GM12864 (cell line): ENCODE measurements around the gene USP16.

ENCODE experiments used
- DNase-seq: peaks from one replicate; pipeline ENCODE4 v3.0.0-alpha.2; 2011; ENCODE audit warnings: low read depth
- H3K4me3 ChIP-seq: 2 replicates; pipeline ENCODE4 v1.5.1; 2011; ENCODE audit warnings: mild to moderate bottlenecking, low read depth, low read length, control low read depth
- CTCF ChIP-seq: IDR thresholded peaks from 2 replicates; pipeline ENCODE4 v1.5.1; 2011; ENCODE audit warnings: low read depth, mild to moderate bottlenecking, moderate library complexity, low read length, control low read depth, inconsistent platforms; ENCODE audit errors: missing control alignments

USP16 gene

GRCh38 chr21:29033871-29034270 lies 9.4 kb downstream of the USP16 start:
- H3K4me3 ChIP-seq = no peak overlapping the region
- TF ChIP-seq CTCF = no peak
- DNase-seq = no peak

- DNase-seq = no peak
- no peak overlapping the region for H3K4me3 ChIP-seq
- TF ChIP-seq CTCF = no peak
Observed at GRCh38 chr21:29034678-29035077, 10.2 kb downstream of the USP16 start.

GRCh38 chr21:29052224-29052623 lies 27.8 kb downstream of the USP16 start:
- no peak for DNase-seq
- H3K4me3 ChIP-seq = no peak overlapping the region
- no peak for TF ChIP-seq CTCF

- no peak overlapping the region for H3K4me3 ChIP-seq
- TF ChIP-seq CTCF = no peak
- no peak for DNase-seq
Observed at GRCh38 chr21:29053011-29053553, 28.6 kb downstream of the USP16 start.

- TF ChIP-seq CTCF = no peak
- DNase-seq = no peak
- H3K4me3 ChIP-seq = no peak overlapping the region
Observed at GRCh38 chr21:29053656-29054055, 29.2 kb downstream of the USP16 start.

GRCh38 chr21:29055080-29055479 lies 30.6 kb downstream of the USP16 start:
- H3K4me3 ChIP-seq = no peak overlapping the region
- no peak for DNase-seq
- no peak for TF ChIP-seq CTCF

GRCh38 chr21:29056005-29056404 lies 31.5 kb downstream of the USP16 start:
- no peak for TF ChIP-seq CTCF
- DNase-seq = no peak
- H3K4me3 ChIP-seq = no peak overlapping the region
